Activated CD4-positive, alpha-beta T cell treated with anti-CD3 and anti-CD28 coated beads, Interleukin-2, amount 10 ng/mL, durations not matched to agents 7 days and 5 days (primary cell): ENCODE results near the gene ROMO1. TPM values are rescaled to one million over a fixed set of nuclear protein-coding genes. Genes with fewer than 3 reads are reported as not detected.
A peak's percentile ranks its signal among the peaks of the same experiment; 100 is the strongest.
"Not testable (repeated sequence)": the region's sequence is repeated elsewhere in the genome, so short reads cannot be mapped to it uniquely, and the experiment has no call there.

Experiments used
- CTCF ChIA-PET: fragments of 350-600 bp; sonication (Branson Sonifier 250); formaldehyde crosslinking; loops from one replicate; lab custom pipeline; 2021; ENCODE audit warnings: antibody characterized with exemption; lab: Charles Lee
- POLR2A ChIA-PET: fragments of 350-600 bp; sonication (Branson Sonifier 250); formaldehyde crosslinking; loops from one replicate; lab custom pipeline; 2021; ENCODE audit warnings: antibody characterized with exemption; lab: Charles Lee
- DNase-seq: peaks from one replicate; pipeline ENCODE4 v3.0.0-alpha.2; 2020
- H3K27ac Mint-ChIP-seq: one replicate; pipeline ENCODE4 v1.8.0; 2021; ENCODE audit warnings: mild to moderate bottlenecking, moderate library complexity, mixed read lengths
- H3K27me3 Mint-ChIP-seq: one replicate; pipeline ENCODE4 v1.8.0; 2021; ENCODE audit warnings: mixed read lengths
- H3K36me3 Mint-ChIP-seq: one replicate; pipeline ENCODE4 v1.8.0; 2021; ENCODE audit warnings: low read depth, mixed read lengths
- H3K4me1 Mint-ChIP-seq: one replicate; pipeline ENCODE4 v1.8.0; 2021; ENCODE audit warnings: mixed read lengths
- H3K4me3 Mint-ChIP-seq: one replicate; pipeline ENCODE4 v1.8.0; 2021; ENCODE audit warnings: mild to moderate bottlenecking, moderate library complexity, mixed read lengths
- H3K9me3 Mint-ChIP-seq: one replicate; pipeline ENCODE4 v1.8.0; 2021; ENCODE audit warnings: mixed read lengths
- total RNA-seq, 2 experiments: library from RNA; stranded (reverse); gene quantifications; one replicate each; pipeline ENCODE4 v1.2.3, GENCODE V29; 2021

The ROMO1 gene
- total RNA-seq, 2 experiments from 2014 or later: 55.0 to 103 TPM

GRCh38 chr20:35737865-35738333 is 38.7 kb downstream of the ROMO1 start:
- peak overlapping the region; percentile 57 for H3K27ac Mint-ChIP-seq
- DNase-seq: no peak
- H3K4me1 Mint-ChIP-seq: peaks cover 51% of the 10 kb centered on the region
- ChIA-PET POLR2A (no interaction called here), CTCF (interaction anchor here (0.6 to 1.1 kb wide), 4 partner anchors 26 to 109 kb away, joined by 4 to 5 read pairs (median 4); no protein-coding TSS in a partner anchor)
- no peaks in the 10 kb centered on the region for H3K9me3 Mint-ChIP-seq
- H3K36me3 Mint-ChIP-seq: peaks cover 70% of the 10 kb centered on the region
- no peaks in the 10 kb centered on the region for H3K27me3 Mint-ChIP-seq
- H3K4me3 Mint-ChIP-seq: peak overlapping the region; percentile 65

- ChIA-PET POLR2A (interaction anchor here (1.0 kb wide), 1 partner anchor 120 kb away, joined by 4 read pairs; no protein-coding TSS in a partner anchor), CTCF (interaction anchor here (0.6 to 1.8 kb wide), 3 partner anchors 30 to 109 kb away, joined by 4 to 8 read pairs (median 5); partner anchors contain the start of gene PHF20)
- peaks cover 63% of the 10 kb centered on the region for H3K36me3 Mint-ChIP-seq
- no peak for DNase-seq
- H3K4me3 Mint-ChIP-seq: peak overlapping the region; percentile 65
- peaks cover 51% of the 10 kb centered on the region for H3K4me1 Mint-ChIP-seq
- no peaks in the 10 kb centered on the region for H3K27me3 Mint-ChIP-seq
- no peaks in the 10 kb centered on the region for H3K9me3 Mint-ChIP-seq
- peak overlapping the region; percentile 57 for H3K27ac Mint-ChIP-seq
These were observed 39.4 kb downstream of the ROMO1 start for GRCh38 chr20:35738410-35739179.

GRCh38 chr20:35739294-35740163 is 40.3 kb downstream of the ROMO1 start:
- no peaks in the 10 kb centered on the region for H3K27me3 Mint-ChIP-seq
- H3K9me3 Mint-ChIP-seq: no peaks in the 10 kb centered on the region
- no peak for DNase-seq
- H3K36me3 Mint-ChIP-seq: peaks cover 55% of the 10 kb centered on the region
- peak overlapping the region; percentile 91 for H3K4me3 Mint-ChIP-seq
- peak overlapping the region; percentile 100 for H3K27ac Mint-ChIP-seq
- peaks cover 51% of the 10 kb centered on the region for H3K4me1 Mint-ChIP-seq
- CTCF ChIA-PET: interaction anchor here (0.5 to 1.8 kb wide), 7 partner anchors 10 to 81 kb away, joined by 3 to 8 read pairs (median 3); partner anchors contain the start of gene PHF20
- POLR2A ChIA-PET: interaction anchor here (0.6 to 1.0 kb wide), 5 partner anchors 29 to 146 kb away, joined by 3 to 4 read pairs (median 3); no protein-coding TSS in a partner anchor

- Mint-ChIP-seq H3K27me3 (no peaks in the 10 kb centered on the region), H3K4me1 (peaks cover 40% of the 10 kb centered on the region), H3K36me3 (peaks cover 38% of the 10 kb centered on the region), H3K4me3 (peak within 1 kb of the TSS; percentile 91), H3K27ac (peak within 1 kb of the TSS; percentile 100), H3K9me3 (no peaks in the 10 kb centered on the region)
- DNase-seq: peak; percentile 100
- CTCF ChIA-PET: interaction anchor here (0.6 to 4.0 kb wide), 16 partner anchors 9 to 212 kb away, joined by 3 to 25 read pairs (median 4); partner anchors contain the start of genes PHF20 and SCAND1
- POLR2A ChIA-PET: interaction anchor here (0.6 to 3.0 kb wide), 14 partner anchors 9 to 1180 kb away, joined by 3 to 32 read pairs (median 5); partner anchors contain the start of genes PHF20, SCAND1 and SPAG4
These were observed 42.9 kb downstream of the ROMO1 start, which contains the start of gene RBM39 for GRCh38 chr20:35741892-35742740. RBM39 (minus strand) TSS chr20:35742260; CDS start chr20:35740874, 1,386 bp downstream.

GRCh38 chr20:35742741-35743523 is 43.7 kb downstream of the ROMO1 start:
- CTCF ChIA-PET: interaction anchor here (0.6 to 4.0 kb wide), 16 partner anchors 8 to 211 kb away, joined by 3 to 25 read pairs (median 4); partner anchors contain the start of genes PHF20 and SCAND1
- DNase-seq: peak; percentile 32
- Mint-ChIP-seq H3K4me3 (peak overlapping the region; percentile 91), H3K36me3 (peaks cover 35% of the 10 kb centered on the region), H3K27me3 (no peaks in the 10 kb centered on the region), H3K9me3 (no peaks in the 10 kb centered on the region), H3K27ac (peak overlapping the region; percentile 100), H3K4me1 (peaks cover 39% of the 10 kb centered on the region)
- POLR2A ChIA-PET: interaction anchor here (0.6 to 3.0 kb wide), 10 partner anchors 26 to 459 kb away, joined by 3 to 32 read pairs (median 4); partner anchors contain the start of genes PHF20, SCAND1 and SPAG4

GRCh38 chr20:35743693-35744491 is 44.7 kb downstream of the ROMO1 start:
- Mint-ChIP-seq H3K36me3 (peaks cover 26% of the 10 kb centered on the region), H3K4me1 (peaks cover 29% of the 10 kb centered on the region), H3K4me3 (peak overlapping the region; percentile 91), H3K27ac (peak overlapping the region; percentile 100), H3K27me3 (no peaks in the 10 kb centered on the region), H3K9me3 (no peaks in the 10 kb centered on the region)
- no peak for DNase-seq
- ChIA-PET POLR2A (interaction anchor here (0.6 to 3.0 kb wide), 7 partner anchors 25 to 210 kb away, joined by 3 to 32 read pairs (median 5); partner anchors contain the start of genes PHF20 and SPAG4), CTCF (interaction anchor here (0.9 to 4.0 kb wide), 7 partner anchors 14 to 210 kb away, joined by 3 to 25 read pairs (median 5); partner anchors contain the start of genes PHF20 and SCAND1)

GRCh38 chr20:35744492-35744841 is 45.3 kb downstream of the ROMO1 start:
- Mint-ChIP-seq H3K36me3 (peaks cover 22% of the 10 kb centered on the region), H3K4me3 (peak overlapping the region; percentile 91), H3K27ac (peak overlapping the region; percentile 100), H3K4me1 (peaks cover 26% of the 10 kb centered on the region)
- H3K9me3 Mint-ChIP-seq, DNase-seq, H3K27me3 Mint-ChIP-seq: not testable (repeated sequence)
- POLR2A ChIA-PET: interaction anchor here (0.6 to 3.0 kb wide), 3 partner anchors 27 to 149 kb away, joined by 3 to 32 read pairs (median 6); partner anchors contain the start of gene PHF20
- CTCF ChIA-PET: interaction anchor here (0.9 to 4.0 kb wide), 4 partner anchors 14 to 78 kb away, joined by 3 to 17 read pairs (median 4); no protein-coding TSS in a partner anchor

Other genes with a start within 250 kb of the ROMO1 start
- 10 to 100 TPM; 56.8 to 75.4 TPM for gene CEP250, start 243.8 kb upstream of the ROMO1 start, total RNA-seq
- gene C20orf173, start 169.8 kb upstream of the ROMO1 start, total RNA-seq: not detected
- 100 to 1,000 TPM; 152 to 165 TPM for gene ERGIC3, start 157.3 kb upstream of the ROMO1 start, total RNA-seq
- 1 to 10 TPM; 1.7 to 1.9 TPM for gene SPAG4, start 83.6 kb upstream of the ROMO1 start, total RNA-seq
- gene CPNE1, start 34.5 kb upstream of the ROMO1 start, total RNA-seq: 100 to 1,000 TPM; 252 to 256 TPM
- 100 to 1,000 TPM; 121 to 127 TPM for gene RBM12, start 34.5 kb upstream of the ROMO1 start, total RNA-seq
- gene NFS1, start 53 bp upstream of the ROMO1 start, total RNA-seq: 10 to 100 TPM; 33.2 to 36.6 TPM
- 100 to 1,000 TPM; 374 to 396 TPM for gene RBM39, start 42.9 kb downstream of the ROMO1 start, total RNA-seq
- 10 to 100 TPM; 47.8 to 49.0 TPM for gene PHF20, start 72.6 kb downstream of the ROMO1 start, total RNA-seq